Measurements from ENCODE around the gene ZNF507. TPM values are rescaled to one million over a fixed set of nuclear protein-coding genes. Genes with fewer than 3 reads are reported as not detected.

The ZNF507 gene
- total RNA-seq, 1 donor from 2014 or later: 32.5 TPM

- DNase-seq (ENCODE audit: extremely low spot score, unreplicated experiment): no peak
- Mint-ChIP-seq H3K4me1 (ENCODE audit: unreplicated experiment) (no peaks in the 10 kb centered on the region), H3K4me3 (no peak overlapping the region), H3K27ac (no peak overlapping the region), H3K36me3 (no peaks in the 10 kb centered on the region), H3K27me3 (peaks cover 12% of the 10 kb centered on the region), H3K9me3 (peaks cover under 1% of the 10 kb centered on the region)
- TF ChIP-seq, protein P1, sequence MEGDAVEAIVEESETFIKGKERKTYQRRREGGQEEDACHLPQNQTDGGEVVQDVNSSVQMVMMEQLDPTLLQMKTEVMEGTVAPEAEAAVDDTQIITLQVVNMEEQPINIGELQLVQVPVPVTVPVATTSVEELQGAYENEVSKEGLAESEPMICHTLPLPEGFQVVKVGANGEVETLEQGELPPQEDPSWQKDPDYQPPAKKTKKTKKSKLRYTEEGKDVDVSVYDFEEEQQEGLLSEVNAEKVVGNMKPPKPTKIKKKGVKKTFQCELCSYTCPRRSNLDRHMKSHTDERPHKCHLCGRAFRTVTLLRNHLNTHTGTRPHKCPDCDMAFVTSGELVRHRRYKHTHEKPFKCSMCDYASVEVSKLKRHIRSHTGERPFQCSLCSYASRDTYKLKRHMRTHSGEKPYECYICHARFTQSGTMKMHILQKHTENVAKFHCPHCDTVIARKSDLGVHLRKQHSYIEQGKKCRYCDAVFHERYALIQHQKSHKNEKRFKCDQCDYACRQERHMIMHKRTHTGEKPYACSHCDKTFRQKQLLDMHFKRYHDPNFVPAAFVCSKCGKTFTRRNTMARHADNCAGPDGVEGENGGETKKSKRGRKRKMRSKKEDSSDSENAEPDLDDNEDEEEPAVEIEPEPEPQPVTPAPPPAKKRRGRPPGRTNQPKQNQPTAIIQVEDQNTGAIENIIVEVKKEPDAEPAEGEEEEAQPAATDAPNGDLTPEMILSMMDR (conservative IDR thresholded peaks at IDR 0.05): no peak
These were observed 36.9 kb upstream of the ZNF507 start for GRCh38 chr19:32308431-32309077.

DNA sequence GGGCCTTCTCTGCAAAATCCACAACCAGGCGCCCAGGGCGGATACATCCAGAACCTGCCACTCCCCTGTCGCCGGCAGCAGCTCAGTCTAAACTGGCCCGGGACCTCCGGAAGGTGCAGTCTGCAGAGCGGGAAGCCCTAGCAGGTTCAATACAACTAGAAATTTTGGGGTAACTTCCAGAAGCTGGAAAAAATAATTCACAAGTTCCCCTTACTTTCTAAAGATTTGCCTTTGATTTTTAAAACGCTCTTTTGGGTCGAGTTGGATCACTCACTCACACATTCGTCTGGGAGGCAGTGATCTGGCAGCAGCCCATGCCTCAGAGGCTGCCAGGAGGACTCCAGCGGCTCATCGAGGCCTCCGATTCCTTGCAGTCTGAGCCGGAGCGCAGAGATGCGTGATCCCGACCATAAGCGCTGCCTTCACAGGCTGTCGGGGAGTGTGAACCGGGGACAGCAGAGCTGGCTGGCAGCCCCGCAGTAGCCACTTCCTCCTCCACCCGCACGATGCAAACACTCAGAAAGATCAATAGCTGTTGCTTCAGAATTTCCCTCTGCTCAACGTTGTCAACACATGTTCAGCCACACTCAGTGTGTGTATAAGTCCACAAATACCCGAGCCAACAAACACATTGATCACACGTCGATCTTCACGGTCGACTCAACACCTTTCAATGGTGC, 35.6 kb upstream of the ZNF507 start:
- no peaks in the 10 kb centered on the region for H3K36me3 Mint-ChIP-seq
- peaks cover 11% of the 10 kb centered on the region for H3K27me3 Mint-ChIP-seq
- no peak for DNase-seq (ENCODE audit: extremely low spot score, unreplicated experiment)
- TF ChIP-seq, protein P1 (conservative IDR thresholded peaks at IDR 0.05): no peak
- no peak overlapping the region for H3K4me3 Mint-ChIP-seq
- peaks cover 5% of the 10 kb centered on the region for H3K4me1 Mint-ChIP-seq (ENCODE audit: unreplicated experiment)
- H3K27ac Mint-ChIP-seq: no peak overlapping the region
- no peaks in the 10 kb centered on the region for H3K9me3 Mint-ChIP-seq

DNA sequence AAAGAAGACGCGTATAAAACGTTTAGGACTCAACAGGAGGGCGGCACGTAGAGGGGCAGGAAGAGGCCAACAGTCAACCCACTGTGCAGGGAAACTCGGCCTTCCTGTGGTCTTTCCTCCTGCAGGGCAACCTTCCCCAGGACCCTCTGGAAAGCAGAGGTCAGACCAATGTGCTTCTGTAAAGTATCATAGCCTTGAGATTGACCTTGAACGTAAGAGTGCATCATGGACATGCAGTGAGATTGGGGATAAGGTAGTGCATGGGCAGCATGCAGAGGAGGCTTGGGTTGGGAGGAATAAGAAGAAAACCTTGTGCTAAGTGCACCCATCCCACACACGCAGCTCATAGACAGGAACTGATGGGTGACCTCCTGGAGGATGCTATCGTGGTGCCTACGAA, 34.0 kb upstream of the ZNF507 start:
- Mint-ChIP-seq H3K27me3 (peaks cover 10% of the 10 kb centered on the region), H3K9me3 (no peaks in the 10 kb centered on the region), H3K27ac (no peak overlapping the region), H3K36me3 (no peaks in the 10 kb centered on the region), H3K4me3 (no peak overlapping the region), H3K4me1 (ENCODE audit: unreplicated experiment) (peaks cover 13% of the 10 kb centered on the region)
- DNase-seq (ENCODE audit: extremely low spot score, unreplicated experiment): no peak
- TF ChIP-seq, protein P1 (conservative IDR thresholded peaks at IDR 0.05): no peak

GRCh38 chr19:32313569-32314265, 31.7 kb upstream of the ZNF507 start:
- no peak overlapping the region for H3K4me3 Mint-ChIP-seq
- DNase-seq (ENCODE audit: extremely low spot score, unreplicated experiment): no peak
- TF ChIP-seq, protein P1 (conservative IDR thresholded peaks at IDR 0.05): no peak
- peaks cover 18% of the 10 kb centered on the region for H3K4me1 Mint-ChIP-seq (ENCODE audit: unreplicated experiment)
- H3K36me3 Mint-ChIP-seq: no peaks in the 10 kb centered on the region
- no peaks in the 10 kb centered on the region for H3K9me3 Mint-ChIP-seq
- peaks cover 10% of the 10 kb centered on the region for H3K27me3 Mint-ChIP-seq
- H3K27ac Mint-ChIP-seq: no peak overlapping the region

DNA sequence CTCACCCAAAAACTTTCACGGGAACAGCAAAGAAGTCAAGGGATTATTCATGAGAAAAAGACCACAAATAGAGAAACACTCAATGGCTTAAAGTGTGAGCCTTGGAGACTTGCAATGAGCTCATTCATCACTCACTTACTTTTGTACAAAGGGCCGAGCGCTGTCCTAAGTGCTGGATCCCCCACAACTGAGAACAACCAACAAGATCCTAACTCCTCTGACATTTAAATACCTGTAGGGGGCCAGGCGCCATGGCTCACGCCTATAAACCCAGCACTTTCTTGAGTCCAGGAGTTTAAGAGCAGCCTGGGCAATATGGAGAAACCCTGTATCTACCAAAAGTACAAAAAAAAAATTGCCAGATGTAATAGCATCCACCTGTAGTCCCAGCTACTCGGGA, 29.4 kb upstream of the ZNF507 start:
- Mint-ChIP-seq H3K4me1 (ENCODE audit: unreplicated experiment) (peaks cover 25% of the 10 kb centered on the region), H3K4me3 (no peak overlapping the region), H3K36me3 (no peaks in the 10 kb centered on the region), H3K27ac (no peak overlapping the region), H3K27me3 (peaks cover 7% of the 10 kb centered on the region), H3K9me3 (no peaks in the 10 kb centered on the region)
- no peak for DNase-seq (ENCODE audit: extremely low spot score, unreplicated experiment)
- TF ChIP-seq, protein P1 (conservative IDR thresholded peaks at IDR 0.05): peak; percentile 20

Measured in type B pancreatic cell (in vitro differentiated cells).